Measurements from ENCODE around the gene PLA2G2C. TPM values are rescaled to one million over a fixed set of nuclear protein-coding genes. Genes with fewer than 3 reads are reported as not detected.
A peak's percentile ranks its signal among the peaks of the same experiment; 100 is the strongest.
"Not testable (repeated sequence)": the region's sequence is repeated elsewhere in the genome, so short reads cannot be mapped to it uniquely, and the experiment has no call there.

PLA2G2C gene
- total RNA-seq, 1 donor from 2014 or later, result not detected

DNA sequence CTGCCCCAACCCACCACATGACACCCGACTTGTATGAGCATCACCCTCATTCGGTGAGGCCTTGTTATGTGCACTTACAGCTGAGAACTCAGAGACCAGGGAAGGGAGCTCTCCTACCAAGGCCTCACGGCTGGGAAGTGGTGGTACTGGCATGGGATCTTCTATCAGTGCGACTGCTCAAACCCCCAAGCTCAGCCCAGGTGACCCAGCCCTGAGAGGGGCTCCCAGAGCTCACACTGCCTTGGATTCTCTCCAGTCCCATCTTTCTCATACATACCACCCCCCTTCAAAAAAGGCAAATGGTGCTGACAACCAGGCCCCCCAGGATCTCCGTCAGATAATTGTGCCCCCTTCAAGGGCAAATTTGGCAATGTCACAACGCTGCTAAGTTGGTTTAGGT, 48.0 kb downstream of the PLA2G2C start:
- DNase-seq (ENCODE audit: low read depth, low spot score), result no peak

DNA sequence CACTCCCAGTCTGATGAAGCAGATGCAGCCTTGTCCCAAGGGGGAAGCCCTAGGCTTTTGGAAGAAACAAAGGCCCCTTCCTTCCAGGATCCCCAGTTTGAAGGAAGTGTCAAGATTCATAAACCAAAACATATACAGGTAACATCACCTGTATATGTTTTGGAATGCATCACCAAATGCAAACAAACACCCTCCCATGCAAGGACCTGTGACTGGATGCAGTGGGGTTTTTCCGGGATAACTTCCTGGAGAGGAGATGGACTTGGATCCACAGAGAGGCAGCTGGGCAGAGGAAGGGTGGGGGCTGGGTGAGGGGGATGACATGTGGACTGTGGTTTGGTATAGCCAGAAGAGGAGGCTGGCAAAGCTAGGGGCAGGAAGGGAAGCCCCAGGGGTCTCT, 48.7 kb downstream of the PLA2G2C start:
- no peak for DNase-seq (ENCODE audit: low read depth, low spot score)

DNA sequence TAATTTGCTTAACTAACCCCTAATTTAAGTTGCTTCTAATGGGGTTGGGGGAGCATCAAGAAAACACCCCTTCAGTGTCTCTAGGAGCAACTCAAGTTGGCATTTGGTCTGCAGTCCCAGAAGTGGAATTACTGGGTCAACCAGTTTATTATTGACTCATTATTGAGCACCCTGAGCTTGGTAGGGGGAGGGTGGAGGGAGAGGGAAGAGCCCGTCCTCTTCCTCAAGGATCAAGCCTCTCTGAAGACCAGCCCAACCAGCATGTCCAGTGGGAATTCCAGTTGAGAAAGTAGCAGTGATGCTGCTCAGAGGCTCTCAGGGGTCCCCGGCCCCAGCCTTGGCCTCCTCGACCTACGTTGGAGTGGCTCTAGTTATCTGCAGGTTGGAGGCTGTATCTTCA, 49.3 kb downstream of the PLA2G2C start:
- no peak for DNase-seq (ENCODE audit: low read depth, low spot score)

DNA sequence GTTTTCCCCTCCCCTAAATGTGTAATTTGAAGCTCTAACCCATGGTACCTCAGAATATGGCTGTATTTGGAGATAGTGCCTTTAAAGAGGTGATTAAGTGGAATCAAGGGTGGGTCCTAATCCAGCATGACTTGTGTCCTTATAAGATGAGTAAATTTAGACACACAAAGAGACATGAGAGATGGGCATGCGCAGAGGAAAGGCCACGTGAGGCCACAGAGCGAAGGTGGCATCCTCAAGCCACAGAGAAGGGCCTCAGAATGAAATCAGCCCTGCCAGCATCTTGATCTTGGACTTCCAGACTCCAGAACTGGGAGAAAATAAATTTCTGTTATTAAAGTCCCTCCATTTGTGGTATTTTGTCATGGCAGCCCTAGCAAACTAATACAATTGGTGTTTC, 50.1 kb downstream of the PLA2G2C start:
- no peak for DNase-seq (ENCODE audit: low read depth, low spot score)

DNA sequence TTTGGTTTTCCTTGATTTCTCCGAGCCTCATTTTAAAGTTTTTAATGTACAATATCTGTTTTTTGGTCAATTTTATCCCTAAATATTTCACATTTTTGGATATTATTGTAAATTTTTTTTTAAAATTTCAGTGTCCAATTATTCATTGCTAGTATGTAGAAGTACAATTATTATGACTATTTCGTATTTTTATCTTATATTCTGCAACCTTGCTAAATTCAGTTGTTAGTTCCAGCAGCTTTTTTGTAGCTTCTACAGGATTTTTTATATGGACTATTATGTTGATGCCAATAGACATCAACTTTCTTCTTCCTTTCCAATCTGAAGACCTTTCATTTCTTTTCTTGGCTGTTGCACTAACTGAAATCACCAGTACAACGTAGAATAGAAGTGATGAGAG, 51.3 kb downstream of the PLA2G2C start:
- DNase-seq (ENCODE audit: low read depth, low spot score), result no peak

DNA sequence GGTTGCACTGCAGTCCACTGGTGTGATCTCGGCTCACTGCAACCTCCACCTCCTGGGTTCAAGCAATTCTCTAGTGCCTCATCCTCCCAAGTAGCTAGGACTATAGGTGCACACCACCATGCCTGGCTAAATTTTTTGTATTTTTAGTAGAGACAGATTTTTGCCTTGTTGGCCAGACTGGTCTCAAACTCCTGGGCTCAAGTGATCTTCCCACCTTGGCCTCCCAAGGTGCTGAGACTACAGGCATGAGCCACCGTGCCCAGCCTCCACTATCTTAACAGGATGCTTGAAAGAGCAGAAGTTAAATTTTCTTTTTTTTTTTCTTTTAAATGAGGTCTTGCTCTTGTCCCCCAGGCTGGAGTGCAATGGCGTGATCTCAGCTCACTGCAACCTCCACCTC, 55.8 kb downstream of the PLA2G2C start:
- DNase-seq (ENCODE audit: low read depth, low spot score), result not testable (repeated sequence)

DNA sequence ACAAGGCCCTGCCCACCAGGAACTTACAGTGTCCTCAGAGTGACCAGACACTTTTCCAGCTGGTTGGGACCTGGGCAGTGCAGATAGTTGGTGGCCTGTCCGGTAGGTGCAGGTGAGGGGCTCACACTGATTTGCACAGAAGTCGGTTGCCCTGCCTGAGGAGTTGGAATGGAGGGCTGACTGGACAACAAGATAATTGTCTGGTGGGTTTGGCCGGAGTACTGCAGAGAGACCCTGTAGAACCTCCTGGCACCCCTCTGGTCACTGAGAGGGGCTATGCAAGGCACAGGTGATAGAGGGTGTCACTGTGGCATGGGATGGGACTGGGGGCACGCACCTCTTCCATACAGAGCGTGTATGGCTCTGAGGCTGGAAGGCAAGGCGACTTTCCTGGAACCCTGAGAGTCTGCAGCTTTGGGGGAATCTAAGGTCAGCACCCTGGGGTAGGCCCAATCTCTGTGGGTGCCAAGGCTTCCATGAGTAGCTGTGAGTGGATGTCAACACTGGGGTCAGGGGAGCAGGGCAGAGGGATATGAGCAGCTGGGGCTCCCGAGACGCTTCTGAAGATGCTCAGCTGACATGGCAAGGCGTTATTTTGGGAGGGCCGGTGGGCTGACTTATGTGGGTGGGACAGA, 59.4 kb downstream of the PLA2G2C start:
- DNase-seq (ENCODE audit: low read depth, low spot score), result no peak

DNA sequence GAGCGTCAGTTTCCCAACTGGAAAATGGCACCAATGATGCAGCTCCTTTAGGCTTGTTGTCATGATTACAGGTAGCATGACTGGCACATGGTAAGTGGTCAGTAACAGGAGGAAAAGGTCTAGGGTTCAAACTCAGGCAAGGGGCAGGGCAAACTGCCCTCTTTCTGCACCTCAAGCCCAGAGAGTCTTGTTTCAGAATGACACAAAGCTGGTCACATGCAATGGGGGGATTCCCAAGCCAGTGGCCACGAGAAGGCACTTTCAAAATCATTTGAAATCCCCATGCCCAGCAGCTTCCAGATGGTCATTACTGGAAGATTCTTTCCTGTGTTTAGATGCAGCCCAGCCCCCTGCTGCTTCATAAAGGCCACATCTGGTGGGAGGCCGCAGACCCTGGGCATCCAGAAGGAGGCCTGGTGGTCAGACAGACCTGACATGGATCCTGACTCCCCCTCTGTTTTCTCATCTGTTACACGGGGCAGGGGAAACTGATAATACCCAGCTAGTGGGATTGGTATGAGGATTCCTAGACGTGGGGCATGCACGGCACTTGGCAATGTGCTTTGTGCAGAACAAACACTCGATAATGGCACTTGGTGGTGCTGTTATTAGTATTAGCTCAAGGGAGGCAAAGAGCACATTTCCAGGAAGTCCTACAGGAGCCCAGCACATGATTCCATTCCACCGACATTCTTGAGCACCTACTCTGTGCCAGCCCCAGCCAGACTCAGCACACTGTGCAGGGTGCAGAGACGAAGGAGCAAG, 60.1 kb downstream of the PLA2G2C start:
- no peak for DNase-seq (ENCODE audit: low read depth, low spot score)

DNA sequence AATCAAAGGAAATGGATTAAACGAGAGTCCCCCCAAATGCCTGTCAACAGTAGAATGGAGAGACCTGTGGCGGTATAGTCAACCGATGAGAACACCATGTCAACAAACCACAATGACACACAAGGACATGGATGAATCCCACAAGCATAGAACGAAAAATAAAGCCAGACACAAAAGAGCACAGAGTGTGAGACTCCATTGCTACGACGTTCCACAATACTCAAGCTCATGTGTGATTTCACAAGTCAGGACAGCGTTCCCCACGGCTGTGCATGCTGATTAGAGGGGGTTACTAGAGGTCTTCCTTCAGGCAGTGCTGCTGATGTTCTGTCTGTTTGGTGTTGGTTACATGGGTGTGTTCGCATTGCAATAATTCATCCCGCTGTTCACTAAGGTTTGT, 61.2 kb downstream of the PLA2G2C start:
- DNase-seq (ENCODE audit: low read depth, low spot score), result no peak

DNA sequence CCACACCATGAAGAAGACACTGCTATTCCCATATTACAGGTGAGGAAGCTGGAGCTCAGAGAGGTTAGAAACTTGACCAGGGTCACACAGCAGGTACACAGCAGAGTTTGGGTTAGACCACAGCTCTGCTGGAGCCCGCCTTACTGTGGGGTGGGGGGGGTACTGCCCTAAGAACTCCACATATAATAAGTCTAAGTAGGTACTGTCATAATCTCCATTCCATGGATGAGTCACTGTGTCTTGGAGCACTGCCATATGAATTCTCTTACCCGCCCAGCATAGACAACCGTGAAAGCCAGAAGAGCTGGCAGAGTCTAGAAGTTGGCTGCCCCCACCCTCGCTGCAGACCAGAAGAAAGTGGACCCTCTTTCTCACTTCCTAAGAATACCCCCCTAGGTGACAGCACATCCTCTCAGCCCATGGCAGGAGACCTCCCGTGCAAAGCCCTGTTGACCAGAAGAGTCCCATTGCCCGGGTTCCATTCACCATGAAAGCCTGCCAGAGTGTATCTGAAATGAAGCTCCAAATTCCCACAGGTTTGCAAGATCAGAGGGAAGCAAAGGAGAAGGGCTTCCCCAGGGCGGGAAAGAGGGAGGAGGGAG, 61.8 kb downstream of the PLA2G2C start:
- peak; percentile 33 for DNase-seq (ENCODE audit: low read depth, low spot score)

DNA sequence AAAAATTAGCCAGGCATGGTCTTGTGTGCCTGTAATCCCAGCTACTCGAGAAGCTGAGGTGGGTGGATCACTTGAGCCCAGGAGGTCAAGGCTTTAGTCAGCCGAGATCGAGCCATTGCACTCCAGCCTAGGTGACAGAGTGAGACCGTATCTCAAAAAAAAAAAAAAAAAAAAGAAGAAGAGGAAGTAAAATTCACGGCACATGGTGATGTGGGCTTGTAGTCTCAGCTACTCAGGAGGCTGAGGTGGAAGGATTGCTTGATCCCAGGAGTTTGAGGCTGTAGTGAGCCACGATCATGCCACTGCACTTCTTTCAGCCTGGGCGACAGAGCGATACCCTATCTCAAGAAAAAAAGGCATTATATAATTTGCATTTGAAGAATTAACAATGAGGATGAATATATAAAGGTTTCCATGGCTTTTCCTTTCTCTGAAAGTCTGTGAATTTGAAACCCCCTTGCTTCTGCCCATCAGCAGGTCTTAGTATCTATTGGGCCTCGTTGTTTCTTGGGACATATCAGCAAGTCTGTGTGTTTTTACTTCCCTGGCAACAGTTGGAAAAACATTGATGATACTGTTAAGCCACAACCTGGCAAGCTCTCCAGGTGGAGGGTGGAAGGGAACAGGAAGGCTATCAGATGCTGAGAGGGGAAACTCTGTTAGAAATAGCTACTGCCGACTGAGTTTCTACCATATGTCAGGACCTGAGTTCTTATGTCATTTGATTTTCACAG, 62.4 kb downstream of the PLA2G2C start:
- DNase-seq (ENCODE audit: low read depth, low spot score), result no peak

DNA sequence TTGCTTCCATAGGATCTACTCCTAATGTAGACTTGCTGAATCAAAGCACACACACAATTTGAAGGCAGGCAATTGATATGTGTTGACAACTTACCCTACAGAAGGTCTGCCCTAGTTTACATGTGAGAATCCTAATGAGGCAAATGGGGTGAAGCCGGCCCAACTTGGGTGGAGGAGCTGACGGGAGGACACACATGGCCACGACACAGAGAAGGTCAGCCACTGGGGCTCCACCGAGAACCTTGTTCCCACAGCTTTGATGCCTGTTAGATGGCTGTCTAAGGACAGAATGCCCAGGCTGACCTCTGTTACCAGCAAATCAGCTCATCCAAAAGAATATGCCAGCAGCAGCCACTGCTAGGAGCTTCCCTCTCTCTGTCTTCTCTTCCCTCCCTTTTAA, 65.5 kb downstream of the PLA2G2C start:
- DNase-seq (ENCODE audit: low read depth, low spot score), result no peak

DNA sequence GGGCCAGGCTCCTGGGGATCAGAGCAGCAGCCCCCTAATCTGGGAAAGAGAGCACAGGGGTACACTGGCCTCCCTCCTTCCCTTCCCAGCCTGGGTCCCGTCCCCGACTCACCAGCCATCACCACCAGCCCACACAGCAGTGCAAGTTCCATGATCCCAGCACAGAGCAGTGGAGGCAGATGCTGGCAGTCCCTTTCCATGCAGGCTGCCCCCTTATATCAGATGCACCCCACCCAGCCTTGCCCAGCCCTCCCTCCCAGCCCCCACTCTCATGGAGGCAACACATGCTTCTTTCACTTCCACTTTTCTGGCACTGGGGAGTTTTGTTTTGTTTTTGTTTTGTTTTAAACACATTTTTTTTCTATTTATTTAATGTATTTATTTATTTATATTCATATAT, 67.0 kb downstream of the PLA2G2C start, which contains the start of gene PLA2G2D:
PLA2G2D (minus strand) TSS at position 190 of the 400 bp plus-strand sequence; CDS start at position 152, 38 bp downstream.
- DNase-seq (ENCODE audit: low read depth, low spot score), result no peak

DNA sequence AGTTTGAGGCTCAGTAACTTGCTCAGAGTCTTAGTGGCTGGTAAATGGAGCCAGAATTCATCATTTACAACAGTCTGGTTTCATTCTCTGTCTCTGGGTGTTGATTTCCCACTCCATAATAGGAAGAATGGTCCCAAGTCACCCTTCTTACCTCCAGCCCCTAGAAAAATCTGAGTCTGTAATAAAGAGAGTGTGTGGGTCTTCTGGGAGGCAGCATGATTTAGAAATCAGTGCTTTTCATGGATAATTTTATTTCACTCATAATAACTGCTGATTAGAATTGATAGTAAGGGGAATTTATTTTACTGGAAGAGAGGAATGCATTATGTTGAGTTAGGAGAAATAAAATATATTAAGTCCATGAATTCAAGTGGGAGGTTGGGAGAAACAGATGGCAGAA, 69.1 kb downstream of the PLA2G2C start:
- DNase-seq (ENCODE audit: low read depth, low spot score), result no peak

DNA sequence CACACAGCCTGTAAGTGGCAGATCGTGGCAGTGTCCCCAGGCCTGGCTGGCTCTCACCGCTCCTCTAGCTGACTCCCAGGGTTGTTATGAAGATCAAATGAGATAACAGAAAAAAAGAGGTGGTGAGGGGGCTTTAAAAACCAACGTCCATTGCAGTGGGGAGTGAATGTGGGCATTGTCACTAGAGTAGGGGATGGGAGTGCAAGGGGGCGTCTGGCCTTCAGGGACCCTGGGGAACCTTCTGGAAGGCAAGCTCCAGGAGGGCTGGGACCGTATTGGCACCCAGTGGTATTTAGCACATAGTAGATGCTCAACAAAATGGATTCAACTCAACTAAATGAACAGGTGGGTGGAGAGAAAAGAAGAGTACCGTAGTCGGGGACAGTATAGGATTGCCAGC, 70.4 kb downstream of the PLA2G2C start:
- no peak for DNase-seq (ENCODE audit: low read depth, low spot score)

DNA sequence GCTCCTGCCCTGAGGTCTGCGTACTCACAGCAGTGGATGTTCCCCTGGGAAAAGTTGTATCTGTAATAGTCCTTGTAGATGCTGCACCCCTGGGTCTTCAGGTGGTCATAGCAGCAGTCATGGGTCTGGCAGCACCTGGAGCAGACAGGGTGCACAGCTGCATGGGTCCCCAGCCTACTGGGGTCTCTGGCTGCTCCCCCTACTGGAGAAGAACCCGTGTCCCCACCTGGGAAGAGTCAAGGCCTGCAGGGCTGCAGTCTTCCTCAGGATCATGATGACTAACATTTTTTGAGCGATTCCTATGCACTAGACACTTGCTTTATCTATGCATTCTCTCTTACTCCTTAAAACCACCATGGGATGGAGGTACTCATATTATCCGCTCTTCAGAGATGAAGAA, 70.8 kb downstream of the PLA2G2C start:
- no peak for DNase-seq (ENCODE audit: low read depth, low spot score)

DNA sequence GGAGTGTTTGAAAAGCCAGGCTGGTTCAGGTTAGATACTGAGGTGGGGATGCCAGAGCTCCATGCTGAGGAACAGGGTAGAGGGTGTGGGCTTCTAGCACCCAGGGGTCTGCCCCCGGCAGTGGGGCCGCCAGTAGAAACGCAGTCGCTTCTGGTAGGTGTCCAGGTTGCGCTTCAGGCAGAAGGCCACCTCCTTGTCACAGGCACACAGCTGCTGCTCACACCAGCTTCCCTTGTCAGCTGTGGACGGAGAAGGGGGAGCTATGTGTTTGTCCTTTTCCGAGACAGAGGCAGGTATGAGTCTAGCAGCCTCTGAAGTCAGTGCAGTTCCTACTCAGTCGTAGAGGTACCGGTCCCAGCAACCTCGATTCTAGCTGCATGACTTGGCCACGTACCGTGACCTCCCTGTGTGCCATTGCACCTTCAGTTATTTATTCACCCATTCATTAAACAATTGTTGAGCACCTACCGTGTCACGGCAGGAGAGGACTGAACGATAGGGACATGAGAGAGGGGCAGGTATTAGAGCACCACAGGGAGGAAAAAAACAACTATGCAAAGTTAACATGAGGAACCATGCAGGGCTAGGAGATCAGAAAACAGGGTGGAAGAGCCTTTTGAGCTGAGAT, 72.2 kb downstream of the PLA2G2C start:
- DNase-seq (ENCODE audit: low read depth, low spot score), result no peak
